COLO668 (cell line): Measurements from ENCODE around the gene ACTG1.
A peak's percentile ranks its signal among the peaks of the same experiment; 100 is the strongest.

Experiments used
- DNase-seq: peaks from one replicate; lab custom pipeline; 2025; ENCODE audit not compliant: unreplicated experiment; lab: John Stamatoyannopoulos, UW

ACTG1 gene

DNA sequence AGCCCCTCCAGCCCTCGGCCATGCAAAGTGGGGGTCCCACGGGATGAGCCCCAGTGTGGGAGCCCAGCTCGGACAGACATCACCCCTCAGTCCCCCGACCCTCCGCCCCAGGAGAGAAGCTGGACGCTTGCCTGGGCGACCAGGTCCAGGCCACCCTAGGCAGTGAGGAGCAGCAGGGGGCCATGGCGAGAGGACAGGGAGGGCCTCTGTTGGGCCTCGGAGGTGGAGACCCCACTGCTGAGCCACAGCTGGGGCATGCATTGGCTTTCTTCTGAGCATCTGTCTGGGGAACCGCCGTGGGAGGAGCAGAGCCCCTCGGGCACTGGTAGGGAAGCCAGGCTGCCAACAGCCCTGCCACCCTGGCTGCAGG lies 13.0 kb downstream of the ACTG1 start:
- no peak for DNase-seq

DNA sequence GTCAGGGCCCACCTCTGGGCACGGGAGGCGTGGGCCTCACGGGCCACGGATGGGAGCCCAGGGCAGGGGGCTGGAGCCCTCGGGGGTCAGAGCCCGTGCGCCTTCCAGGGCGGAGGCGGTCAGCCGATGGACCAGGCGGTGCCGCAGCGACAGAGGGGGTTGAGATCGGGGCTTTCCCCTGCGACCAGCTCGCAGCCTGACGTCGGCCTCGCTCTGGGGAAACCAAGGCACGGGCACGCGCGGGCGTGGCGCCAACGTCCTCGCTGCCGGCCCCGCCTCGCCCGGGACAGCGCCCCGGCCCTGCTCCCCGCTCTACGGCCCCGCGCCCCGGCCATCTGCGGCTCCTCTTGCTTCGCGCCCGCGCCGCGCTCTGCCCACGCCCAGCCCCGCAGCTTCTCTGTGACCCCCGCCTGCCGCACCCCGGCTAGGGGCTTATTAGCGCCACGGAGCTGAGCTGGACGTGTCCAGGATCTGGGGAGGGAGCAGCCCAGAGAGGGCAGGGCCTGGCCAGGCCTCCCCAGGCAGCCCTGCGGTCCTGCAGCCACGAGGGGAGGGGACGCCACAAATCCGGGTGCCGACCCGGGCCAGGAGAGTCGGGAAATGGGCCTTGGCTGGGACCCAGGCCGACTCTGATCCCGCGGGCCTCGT lies 13.5 kb downstream of the ACTG1 start:
- DNase-seq = no peak

- peak; percentile 24 for DNase-seq
Measured at GRCh38 chr17:81494626-81495377, 17.8 kb downstream of the ACTG1 start.

DNA sequence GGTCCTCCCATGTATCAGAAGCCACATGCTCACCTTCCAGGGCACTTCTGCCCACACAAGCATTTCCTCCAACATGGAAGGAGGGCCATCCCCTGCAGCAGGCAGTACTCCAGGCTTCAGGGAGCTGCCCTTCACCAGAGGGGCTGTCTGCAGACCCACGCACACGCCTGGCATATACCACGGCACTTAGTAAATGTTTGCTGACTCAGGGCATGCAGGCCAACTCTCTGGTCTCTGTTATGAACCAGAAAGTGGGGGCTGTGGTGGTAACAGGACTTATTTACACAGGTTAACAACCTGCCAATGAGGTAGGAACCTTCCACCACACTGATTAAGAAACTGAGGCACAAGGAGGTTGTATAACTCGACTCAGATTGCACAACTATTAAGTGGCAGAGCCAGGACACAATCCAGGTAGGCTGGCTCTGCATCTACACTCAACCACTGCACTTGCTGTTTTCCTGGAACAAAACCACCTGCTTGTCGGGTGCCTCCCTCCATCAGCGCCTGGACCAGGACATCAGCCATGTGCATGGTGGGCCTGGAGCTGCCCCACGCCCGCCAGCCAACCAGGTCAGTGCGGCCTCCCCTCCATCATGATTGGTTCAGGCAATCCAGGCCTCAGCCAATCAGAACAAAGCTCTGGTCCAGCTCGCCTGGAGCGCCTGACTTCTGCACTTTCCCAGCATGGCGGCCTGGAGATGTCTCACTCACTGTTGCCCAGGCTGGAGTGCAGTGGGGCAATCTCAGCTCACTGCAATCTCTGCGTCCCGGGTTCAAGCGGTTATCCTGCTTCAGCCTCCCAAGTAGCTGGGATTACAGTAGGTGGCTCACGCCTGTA lies 19.2 kb downstream of the ACTG1 start:
- DNase-seq = no peak

DNA sequence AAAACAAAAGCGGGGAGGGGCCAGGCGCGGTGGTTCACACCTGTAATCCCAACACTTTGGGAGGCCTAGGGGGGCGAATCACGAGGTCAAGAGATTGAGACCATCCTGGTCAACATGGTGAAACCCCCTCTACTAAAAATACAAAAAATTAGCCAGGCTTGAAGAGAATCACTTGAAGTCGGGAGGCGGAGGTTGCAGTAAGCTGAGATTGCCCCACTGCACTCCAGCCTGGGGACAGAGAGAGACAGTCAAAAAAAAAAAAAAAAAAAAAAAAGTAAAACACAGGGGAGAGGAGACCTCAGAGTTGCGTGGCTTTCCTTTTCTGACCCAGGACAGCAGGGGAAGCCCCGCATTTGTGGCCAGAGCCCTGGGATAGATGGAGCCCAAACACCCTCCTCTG lies 19.9 kb downstream of the ACTG1 start:
- no peak for DNase-seq

GRCh38 chr17:81492202-81492601 lies 20.4 kb downstream of the ACTG1 start:
- no peak for DNase-seq

DNA sequence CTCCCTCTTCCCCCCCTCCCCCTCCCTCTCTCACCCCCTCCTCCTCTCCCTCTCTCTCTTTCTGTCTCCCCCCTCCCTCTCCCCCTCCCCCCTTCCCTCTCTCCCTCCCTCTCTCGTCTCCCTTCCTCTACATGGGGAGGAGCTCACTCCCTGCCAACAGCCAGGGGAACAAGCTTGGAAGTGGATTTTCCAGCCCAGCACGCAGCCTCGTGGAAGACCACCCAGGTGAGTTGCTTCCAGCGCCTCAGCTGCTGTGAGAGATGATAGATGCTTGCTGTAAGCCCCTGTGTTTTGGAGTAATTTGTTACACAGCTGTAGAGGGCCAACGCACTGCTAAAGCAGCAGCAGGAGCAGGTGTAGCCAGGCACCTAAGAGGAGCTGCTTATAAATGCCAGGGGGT lies 20.8 kb downstream of the ACTG1 start:
- DNase-seq = no peak

DNA sequence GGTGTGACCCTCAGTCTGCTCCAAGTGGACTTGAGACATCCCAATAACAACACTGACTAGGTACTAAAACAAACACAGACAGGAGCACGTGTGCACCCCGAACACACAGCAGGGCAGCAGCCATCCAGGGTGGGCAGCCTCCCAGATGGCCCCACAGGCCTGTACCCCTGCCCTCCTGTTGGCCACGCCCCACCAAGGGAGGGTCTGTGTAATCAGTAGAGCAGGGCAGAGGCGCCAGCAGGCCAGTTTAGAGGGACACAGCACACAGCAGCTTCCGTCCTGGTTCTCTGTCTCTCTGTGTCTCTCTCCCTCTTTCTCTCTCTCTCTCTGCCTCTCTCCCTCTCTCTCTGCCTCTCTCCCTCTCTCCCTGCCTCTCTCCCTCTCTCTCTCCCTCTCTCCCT lies 21.4 kb downstream of the ACTG1 start:
- peak; percentile 36 for DNase-seq

DNA sequence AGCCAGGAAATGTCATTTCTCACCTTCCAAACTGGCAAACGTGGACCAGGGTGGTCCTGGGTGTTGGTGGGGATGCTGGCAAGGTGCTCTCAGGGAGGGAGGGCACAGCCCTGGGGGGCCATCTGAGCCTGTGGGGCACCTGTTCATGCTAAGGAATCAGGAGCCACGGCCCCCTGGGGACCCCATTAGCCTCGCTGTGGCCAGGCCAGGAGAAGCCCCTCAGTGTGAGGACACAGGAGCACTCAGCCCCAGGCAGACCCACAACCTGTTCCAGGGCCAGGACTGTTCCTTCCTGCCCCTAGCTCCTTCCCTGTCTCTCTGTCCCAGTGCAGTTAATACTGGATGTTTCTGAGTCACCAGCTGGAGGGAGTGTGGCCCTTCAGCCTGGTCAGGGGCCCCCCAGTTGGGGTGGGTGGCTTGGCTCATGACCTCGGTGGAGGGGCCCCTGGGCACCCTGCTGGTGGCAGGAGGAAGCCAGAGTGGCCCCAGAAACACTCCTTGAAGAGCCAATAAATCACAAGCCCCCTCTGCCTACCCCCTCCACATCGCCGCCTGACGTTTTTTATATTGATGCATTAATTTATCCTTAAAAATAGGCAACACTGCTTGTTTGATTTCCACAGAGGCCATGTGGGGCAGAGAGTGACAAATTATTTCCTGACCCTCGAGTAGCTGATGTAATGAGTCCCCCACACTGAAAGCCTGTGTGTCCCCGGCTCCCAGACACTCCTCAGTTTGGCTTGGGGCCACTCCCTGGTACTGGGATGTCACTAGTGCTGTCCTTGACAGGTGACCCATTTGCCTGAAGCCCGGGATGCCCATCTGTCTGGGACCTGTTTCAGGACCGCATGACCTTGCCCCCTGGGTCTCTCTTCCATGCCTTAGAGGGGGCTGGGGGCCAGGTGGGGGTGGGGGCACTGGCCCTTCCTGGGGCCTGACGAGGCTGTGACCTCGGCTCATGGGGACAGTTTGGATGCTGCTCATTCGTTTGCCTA lies 22.3 kb downstream of the ACTG1 start:
- DNase-seq = no peak

DNA sequence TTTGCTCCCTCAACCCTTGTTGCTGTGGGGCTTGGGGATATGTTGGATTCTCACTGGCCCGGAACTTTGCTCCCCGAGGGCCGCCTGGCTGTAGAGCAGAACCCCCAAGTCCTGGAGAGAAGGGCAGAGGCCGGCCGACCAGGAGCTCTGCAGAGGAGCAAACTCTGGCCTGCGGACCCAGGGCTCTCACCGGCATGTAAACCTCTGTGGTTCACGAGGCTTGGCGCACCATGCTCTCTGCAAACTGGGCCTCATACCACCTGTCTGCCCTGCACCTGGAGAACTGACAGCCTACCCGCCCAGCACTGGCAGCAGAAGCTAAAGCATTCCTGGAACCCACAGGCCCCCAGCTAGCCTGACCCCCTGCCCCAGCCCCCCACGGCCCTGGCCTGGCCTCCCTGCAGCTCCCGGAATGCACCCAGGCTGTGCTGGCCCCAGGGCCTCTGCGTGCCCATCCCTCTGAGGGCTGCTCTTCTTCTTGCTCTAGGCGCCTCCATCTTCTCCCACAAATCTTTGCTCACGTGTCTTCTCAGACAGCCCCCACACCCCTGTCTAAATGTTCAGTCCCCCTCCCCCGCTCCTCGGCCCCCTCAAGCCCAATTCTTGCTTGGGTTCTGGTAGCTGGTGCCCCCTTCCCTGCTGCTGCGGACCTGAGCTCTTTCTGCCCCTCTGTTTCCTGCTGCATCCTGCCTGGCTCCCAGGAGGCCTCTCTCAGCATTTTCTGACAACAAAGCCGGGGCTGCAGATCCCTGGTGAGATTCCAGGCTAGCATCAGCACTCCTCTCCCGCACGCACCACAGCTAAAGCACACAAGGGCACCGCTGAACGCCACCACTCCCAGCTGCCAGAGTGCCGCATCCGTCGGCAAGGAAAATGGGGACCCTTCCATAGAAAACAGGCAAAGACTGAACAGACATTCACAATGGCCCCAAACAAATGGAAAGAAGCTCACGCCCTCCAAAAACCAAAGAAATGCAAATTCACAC lies 23.3 kb downstream of the ACTG1 start:
- peak; percentile 22 for DNase-seq

GRCh38 chr17:81488276-81488860 lies 24.2 kb downstream of the ACTG1 start:
- DNase-seq = peak; percentile 53

DNA sequence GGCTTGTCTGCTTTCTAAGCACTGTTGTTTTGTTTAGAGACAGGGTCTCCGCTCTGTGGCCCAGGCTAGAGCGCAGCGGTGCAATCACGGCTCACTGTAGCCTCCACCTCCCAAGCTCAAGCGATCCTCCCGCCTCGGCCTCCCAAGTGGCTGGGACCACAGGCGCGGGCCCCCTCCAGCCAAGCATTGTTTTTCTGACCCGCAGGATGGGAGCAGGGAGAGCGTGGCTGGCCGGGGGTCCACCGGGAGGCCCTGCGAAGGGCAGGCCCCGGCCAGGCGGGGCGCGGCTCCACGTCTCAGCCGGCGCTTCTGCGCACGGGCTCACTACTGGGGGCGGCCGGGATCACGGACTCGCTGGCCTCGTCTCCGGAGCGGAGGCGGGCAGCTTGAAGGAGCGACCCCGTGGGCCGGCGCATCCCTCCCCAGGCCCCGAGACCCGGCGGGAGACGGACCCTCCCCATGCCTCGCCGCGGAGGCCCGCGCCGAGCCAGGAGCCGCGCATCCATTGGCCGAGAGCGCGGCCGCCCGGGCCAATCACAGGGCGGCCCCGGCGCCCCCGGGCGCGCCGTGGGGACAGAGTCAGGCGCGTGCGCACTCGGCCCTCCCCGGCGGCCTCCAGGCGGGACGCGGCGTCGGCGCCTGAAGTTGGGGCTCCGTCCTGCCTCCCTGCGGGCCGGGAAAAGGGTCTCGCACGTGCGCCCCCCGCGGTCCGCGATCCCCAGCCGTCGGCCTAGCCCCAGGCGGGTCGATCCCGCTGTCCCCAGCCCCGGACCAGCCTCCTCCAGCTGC lies 24.9 kb downstream of the ACTG1 start:
- DNase-seq = peak; percentile 84

DNA sequence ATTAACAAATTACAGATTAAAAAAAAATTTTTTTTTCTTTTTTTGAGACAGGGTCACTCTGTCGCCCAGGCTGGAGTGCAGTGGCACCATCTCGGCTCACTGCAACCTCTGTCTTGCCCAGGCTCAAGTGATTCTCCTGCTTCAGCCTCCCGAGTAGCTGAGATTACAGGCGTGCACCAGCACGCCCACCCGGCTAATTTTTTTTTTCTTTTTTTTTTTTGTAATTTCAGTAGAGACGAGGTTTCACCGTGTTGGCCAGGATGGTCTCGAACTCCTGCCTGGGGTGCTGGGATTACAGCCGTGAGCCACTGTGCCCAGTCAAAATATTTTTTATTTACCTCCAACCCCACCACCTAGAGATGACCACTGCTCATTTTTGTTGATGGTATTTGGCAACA lies 25.5 kb downstream of the ACTG1 start:
- DNase-seq = no peak

DNA sequence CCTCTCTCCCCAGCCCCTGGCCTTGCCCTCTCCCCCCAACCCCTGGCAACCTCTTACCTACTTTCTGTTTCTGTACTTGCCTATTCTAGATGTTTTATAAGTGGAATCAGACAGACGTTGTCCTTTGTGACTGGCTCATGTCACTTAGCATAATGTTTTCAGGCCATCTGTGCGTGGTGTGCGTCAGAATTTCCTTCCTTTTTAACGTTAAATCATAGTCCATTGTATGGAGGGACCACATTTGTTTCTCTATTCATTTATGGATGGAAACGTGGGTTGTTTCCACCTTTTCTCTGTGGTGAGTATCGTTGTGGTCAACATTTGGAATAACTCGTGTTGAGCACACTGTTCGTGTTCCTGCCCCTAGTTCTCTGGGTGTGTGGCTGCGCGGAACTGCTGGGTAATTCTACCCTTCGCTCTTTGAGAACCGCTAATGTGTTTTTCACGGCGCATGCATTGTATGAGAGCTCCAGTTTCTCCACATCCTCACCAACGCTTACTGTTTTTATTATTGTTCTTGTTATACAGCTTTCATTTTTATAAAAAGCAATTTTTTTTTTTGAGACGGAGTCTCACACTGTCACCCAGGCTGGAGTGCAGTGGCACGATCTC lies 26.3 kb downstream of the ACTG1 start:
- DNase-seq = no peak

DNA sequence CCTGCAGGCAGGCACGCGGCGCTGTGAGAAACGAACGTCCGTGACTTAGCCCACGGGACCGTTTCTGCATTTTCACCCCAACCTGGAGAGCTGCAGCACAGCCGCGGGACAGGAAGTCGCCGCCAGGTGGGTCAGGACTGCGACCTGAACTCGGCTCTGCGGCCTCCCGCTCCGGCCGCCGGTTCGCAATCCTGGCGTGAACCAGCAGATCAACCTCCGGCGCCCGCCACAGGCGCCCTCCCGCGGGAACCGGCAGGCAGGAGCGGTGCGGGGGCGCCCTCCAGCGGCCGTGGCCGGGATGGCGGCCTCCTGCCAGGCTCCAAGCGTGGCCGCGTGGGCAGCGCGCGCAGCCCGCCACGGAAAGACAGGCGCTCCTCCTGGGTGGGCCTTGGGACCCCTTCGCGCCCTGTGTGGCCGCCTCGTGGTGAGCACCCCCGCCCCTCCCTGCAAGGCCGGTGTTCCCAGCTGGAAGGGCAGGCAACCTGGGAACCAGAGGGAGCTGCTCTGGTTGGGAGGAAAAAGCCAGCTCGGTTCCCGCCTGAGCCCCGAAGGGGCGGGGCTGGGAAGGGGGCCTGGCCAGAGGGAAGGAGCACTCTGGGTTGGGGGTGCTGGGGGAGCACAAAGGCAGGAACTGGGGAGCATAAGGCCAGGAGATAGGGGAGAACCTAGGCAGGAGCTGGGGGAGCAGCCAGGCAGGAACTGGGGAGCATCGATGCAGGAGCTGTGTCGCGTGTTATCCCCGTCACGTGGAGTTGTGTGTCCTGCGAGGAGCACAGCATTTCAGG lies 28.2 kb downstream of the ACTG1 start:
- DNase-seq = peak; percentile 86

- no peak for DNase-seq
Measured at GRCh38 chr17:81483862-81484194, 28.8 kb downstream of the ACTG1 start.

DNA sequence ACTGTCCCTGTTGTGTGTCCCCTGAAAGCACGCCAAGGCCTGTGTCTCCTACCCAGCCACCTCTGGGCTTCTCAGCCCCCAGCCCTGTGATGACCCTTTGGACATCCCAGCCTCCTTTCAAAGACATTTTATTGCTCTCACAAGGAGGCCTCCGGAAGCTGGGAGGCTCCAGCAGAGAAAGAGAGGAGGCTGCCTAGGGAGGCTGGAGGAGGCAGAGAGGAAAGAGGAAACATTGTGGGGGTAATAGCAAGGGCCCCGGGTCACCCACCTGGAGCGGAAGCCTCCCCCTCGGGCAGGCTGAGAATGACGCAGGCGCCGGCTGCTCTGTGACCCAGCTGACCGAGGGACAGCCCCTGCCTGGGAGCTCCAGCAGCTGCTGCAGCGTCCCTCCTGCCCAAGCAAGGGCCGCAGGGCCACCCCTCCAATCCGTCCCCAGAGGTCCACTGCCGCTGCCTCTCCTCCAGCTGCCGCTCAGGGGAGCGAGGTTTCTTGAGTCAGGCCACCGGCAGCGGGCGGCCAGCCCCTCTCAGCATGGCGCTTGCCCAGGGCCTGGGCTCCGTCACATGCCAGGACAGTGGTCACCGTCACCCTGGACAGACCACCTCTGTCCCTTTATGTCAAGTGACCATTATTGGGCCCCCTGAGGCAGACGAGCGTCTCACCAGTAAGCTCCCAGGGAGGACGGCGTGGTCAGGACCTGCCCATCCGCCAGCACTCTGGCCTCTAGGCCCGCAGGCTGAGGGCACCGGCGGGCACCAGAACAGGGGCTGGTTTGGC lies 29.3 kb downstream of the ACTG1 start:
- peak; percentile 31 for DNase-seq
